DMS153 treated with DMSO at 0.1 percent for 48 hours (cell line): Measurements from ENCODE around the gene LRRC4C.
"Not testable (repeated sequence)": the region's sequence is repeated elsewhere in the genome, so short reads cannot be mapped to it uniquely, and the experiment has no call there.

Source experiments
- DNase-seq: peaks from one replicate; lab custom pipeline; 2025; ENCODE audit not compliant: unreplicated experiment; lab: John Stamatoyannopoulos, UW

LRRC4C gene

GRCh38 chr11:40885250-40885954 is 574.0 kb downstream of the LRRC4C start:
- no peak for DNase-seq

GRCh38 chr11:40882301-40882700 is 577.2 kb downstream of the LRRC4C start:
- no peak for DNase-seq

- DNase-seq: no peak
Observed at GRCh38 chr11:40879911-40880310, 579.5 kb downstream of the LRRC4C start.

- no peak for DNase-seq
Observed at GRCh38 chr11:40877981-40878380, 581.5 kb downstream of the LRRC4C start.

GRCh38 chr11:40877256-40877655 is 582.2 kb downstream of the LRRC4C start:
- no peak for DNase-seq

GRCh38 chr11:40867991-40868632 is 591.3 kb downstream of the LRRC4C start:
- DNase-seq: no peak

- not testable (repeated sequence) for DNase-seq
Observed at GRCh38 chr11:40857754-40858153, 601.7 kb downstream of the LRRC4C start.

- DNase-seq: no peak
Observed at GRCh38 chr11:40842750-40843339, 616.6 kb downstream of the LRRC4C start.

- no peak for DNase-seq
Observed at GRCh38 chr11:40841231-40841630, 618.2 kb downstream of the LRRC4C start.

- DNase-seq: no peak
Observed at GRCh38 chr11:40838181-40838683, 621.2 kb downstream of the LRRC4C start.

- no peak for DNase-seq
Observed at GRCh38 chr11:40827116-40827515, 632.3 kb downstream of the LRRC4C start.

- DNase-seq: no peak
Observed at GRCh38 chr11:40826601-40827000, 632.9 kb downstream of the LRRC4C start.

- no peak for DNase-seq
Observed at GRCh38 chr11:40825201-40825834, 634.1 kb downstream of the LRRC4C start.

GRCh38 chr11:40819230-40819629 is 640.2 kb downstream of the LRRC4C start:
- DNase-seq: no peak

- no peak for DNase-seq
Observed at GRCh38 chr11:40816976-40817375, 642.5 kb downstream of the LRRC4C start.

- DNase-seq: no peak
Observed at GRCh38 chr11:40797981-40798380, 661.5 kb downstream of the LRRC4C start.

- no peak for DNase-seq
Observed at GRCh38 chr11:40787224-40787623, 672.2 kb downstream of the LRRC4C start.

- no peak for DNase-seq
Observed at GRCh38 chr11:40763046-40763445, 696.4 kb downstream of the LRRC4C start.

- DNase-seq: no peak
Observed at GRCh38 chr11:40759341-40759740, 700.1 kb downstream of the LRRC4C start.

GRCh38 chr11:40754297-40754696 is 705.2 kb downstream of the LRRC4C start:
- DNase-seq: no peak

- no peak for DNase-seq
Observed at GRCh38 chr11:40746282-40746681, 713.2 kb downstream of the LRRC4C start.

GRCh38 chr11:40732132-40732531 is 727.3 kb downstream of the LRRC4C start:
- no peak for DNase-seq
